GM11168 (cell line): Measurements from ENCODE around the gene EBF3.

Source experiments
- in situ Hi-C: fragments of 300-500 bp; cut with MboI; formaldehyde crosslinking; loops from one replicate; pipeline ENCODE4 v1.12.0; 2022; ENCODE audit warnings: low sequenced_read_pairs; ENCODE audit not compliant: unreplicated experiment

The EBF3 gene

GRCh38 chr10:129845111-129845753 is 118.8 kb downstream of the EBF3 start:
- in situ Hi-C loops: no loop called here

- in situ Hi-C loops: no loop called here
Observed at GRCh38 chr10:129844216-129844766, 119.8 kb downstream of the EBF3 start.

GRCh38 chr10:129843702-129844101 is 120.4 kb downstream of the EBF3 start:
- in situ Hi-C loops: no loop called here

- in situ Hi-C loops: no loop called here
Observed at GRCh38 chr10:129843131-129843541, 120.9 kb downstream of the EBF3 start.

GRCh38 chr10:129842031-129842430 is 122.0 kb downstream of the EBF3 start:
- in situ Hi-C loops: no loop called here

GRCh38 chr10:129841590-129841989 is 122.5 kb downstream of the EBF3 start:
- in situ Hi-C loops: no loop called here

- in situ Hi-C loops: no loop called here
Observed at GRCh38 chr10:129841071-129841470, 123.0 kb downstream of the EBF3 start.

- in situ Hi-C loops: no loop called here
Observed at GRCh38 chr10:129840196-129840590, 123.9 kb downstream of the EBF3 start.

- in situ Hi-C loops: no loop called here
Observed at GRCh38 chr10:129839285-129840195, 124.5 kb downstream of the EBF3 start.

GRCh38 chr10:129838794-129839193 is 125.3 kb downstream of the EBF3 start:
- in situ Hi-C loops: no loop called here

- in situ Hi-C loops: no loop called here
Observed at GRCh38 chr10:129837909-129838582, 126.0 kb downstream of the EBF3 start.

GRCh38 chr10:129836253-129836652 is 127.8 kb downstream of the EBF3 start:
- in situ Hi-C loops: no loop called here

- in situ Hi-C loops: no loop called here
Observed at GRCh38 chr10:129833994-129834739, 129.9 kb downstream of the EBF3 start.

- in situ Hi-C loops: no loop called here
Observed at GRCh38 chr10:129833468-129833950, 130.6 kb downstream of the EBF3 start.

- in situ Hi-C loops: no loop called here
Observed at GRCh38 chr10:129832573-129833467, 131.3 kb downstream of the EBF3 start.

- in situ Hi-C loops: no loop called here
Observed at GRCh38 chr10:129831150-129831549, 132.9 kb downstream of the EBF3 start.

GRCh38 chr10:129825826-129826225 is 138.2 kb downstream of the EBF3 start:
- in situ Hi-C loops: no loop called here

- in situ Hi-C loops: no loop called here
Observed at GRCh38 chr10:129825221-129825620, 138.9 kb downstream of the EBF3 start.

- in situ Hi-C loops: no loop called here
Observed at GRCh38 chr10:129820451-129820850, 143.6 kb downstream of the EBF3 start.
